Upper lobe of left lung (tissue), 4 donors: Measurements from ENCODE around the gene ABT1.

Experiments used
- EP300 ChIP-seq, 4 donors: sonication (generic); formaldehyde crosslinking; IDR thresholded peaks; one replicate each; pipeline ENCODE4 v1.5.1; 2017; ENCODE audit warnings: antibody characterized with exemption in 4 of 4, control low read depth in 2 of 4
- POLR2A ChIP-seq, 4 donors: fragments of 450-650 bp; IDR thresholded peaks; one replicate each; pipeline ENCODE4 v1.5.1; 2016 to 2017; ENCODE audit warnings: antibody characterized with exemption in 4 of 4, mild to moderate bottlenecking in 2 of 4
- POLR2AphosphoS5 ChIP-seq, 2 donors: sonication (generic); formaldehyde crosslinking; IDR thresholded peaks; one replicate each; pipeline ENCODE4 v1.5.1; 2017; ENCODE audit warnings: antibody characterized with exemption in 2 of 2
- TF ChIP-seq, protein P1 (sequence below), 6 experiments: fragments of 450-650 bp in 4 of 6; fragments of 200-600 bp in 2 of 6; sonication (generic) in 2 of 6; IDR thresholded peaks; one replicate each; pipeline ENCODE4 v1.5.1; 2016 to 2019; ENCODE audit warnings: antibody characterized with exemption in 6 of 6

DNA sequence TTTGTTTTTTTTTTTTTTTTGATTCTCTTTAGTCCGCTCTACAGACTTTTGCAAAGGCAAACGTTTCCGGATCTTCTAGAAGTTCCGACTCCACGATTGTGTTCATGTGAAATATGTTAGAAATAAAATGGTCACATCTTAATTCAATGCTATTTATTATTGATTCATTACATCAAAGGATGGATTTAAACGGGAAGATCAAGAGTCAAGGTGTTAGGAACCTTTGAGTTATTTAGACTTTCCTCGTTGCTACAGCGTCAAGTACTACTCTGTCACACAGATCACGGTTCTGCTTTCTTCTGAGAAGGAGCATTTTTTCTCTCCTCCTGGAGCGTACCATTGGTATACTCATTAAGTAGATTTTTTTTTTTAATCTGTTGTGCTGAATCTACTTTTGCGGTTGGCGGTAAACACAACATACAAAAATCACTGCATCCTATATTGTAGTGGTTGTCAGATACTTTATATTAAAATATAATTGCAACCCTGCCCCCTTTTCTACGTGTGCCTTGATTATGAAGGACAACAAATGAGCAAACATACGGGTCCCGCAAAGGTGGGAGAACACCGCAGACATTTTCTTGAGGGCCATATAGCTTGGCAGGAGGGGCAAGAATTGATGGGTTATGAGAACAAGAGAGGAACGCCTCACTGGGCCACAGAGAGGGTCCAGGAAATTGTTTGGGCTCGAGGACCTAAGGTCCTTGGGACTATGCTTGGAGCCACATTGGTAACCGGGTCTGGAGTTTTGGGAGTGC, 41.1 kb upstream of the ABT1 start:
- TF ChIP-seq POLR2AphosphoS5 (IDR thresholded peaks at IDR 0.05): no peak
- TF ChIP-seq, protein P1, sequence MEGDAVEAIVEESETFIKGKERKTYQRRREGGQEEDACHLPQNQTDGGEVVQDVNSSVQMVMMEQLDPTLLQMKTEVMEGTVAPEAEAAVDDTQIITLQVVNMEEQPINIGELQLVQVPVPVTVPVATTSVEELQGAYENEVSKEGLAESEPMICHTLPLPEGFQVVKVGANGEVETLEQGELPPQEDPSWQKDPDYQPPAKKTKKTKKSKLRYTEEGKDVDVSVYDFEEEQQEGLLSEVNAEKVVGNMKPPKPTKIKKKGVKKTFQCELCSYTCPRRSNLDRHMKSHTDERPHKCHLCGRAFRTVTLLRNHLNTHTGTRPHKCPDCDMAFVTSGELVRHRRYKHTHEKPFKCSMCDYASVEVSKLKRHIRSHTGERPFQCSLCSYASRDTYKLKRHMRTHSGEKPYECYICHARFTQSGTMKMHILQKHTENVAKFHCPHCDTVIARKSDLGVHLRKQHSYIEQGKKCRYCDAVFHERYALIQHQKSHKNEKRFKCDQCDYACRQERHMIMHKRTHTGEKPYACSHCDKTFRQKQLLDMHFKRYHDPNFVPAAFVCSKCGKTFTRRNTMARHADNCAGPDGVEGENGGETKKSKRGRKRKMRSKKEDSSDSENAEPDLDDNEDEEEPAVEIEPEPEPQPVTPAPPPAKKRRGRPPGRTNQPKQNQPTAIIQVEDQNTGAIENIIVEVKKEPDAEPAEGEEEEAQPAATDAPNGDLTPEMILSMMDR (IDR thresholded peaks at IDR 0.05): no peak
- TF ChIP-seq POLR2A (IDR thresholded peaks at IDR 0.05): no peak
- no peak for TF ChIP-seq EP300 (IDR thresholded peaks at IDR 0.05)
